ENCODE results near the gene MANSC1. TPM values are rescaled to one million over a fixed set of nuclear protein-coding genes. Genes with fewer than 3 reads are reported as not detected.

Gene MANSC1
- polyA plus RNA-seq, 2 donors: 13.7 to 26.5 TPM

- no peaks in the 10 kb centered on the region for H3K9me3 ChIP-seq (ENCODE audit: control insufficient read depth in 2 of 2, insufficient read depth in 1 of 2, low read depth in 1 of 2, low read length in 1 of 2)
- H3K36me3 ChIP-seq (ENCODE audit: control insufficient read depth in 2 of 2, insufficient read depth in 2 of 2, low read length in 1 of 2): no peaks in the 10 kb centered on the region
- H3K27ac ChIP-seq (ENCODE audit: low read depth in 2 of 2, low read length in 1 of 2): no peak overlapping the region
- peaks cover 0 to 3% of the 10 kb centered on the region in 2 donors for H3K4me1 ChIP-seq (ENCODE audit: control insufficient read depth in 2 of 2, insufficient read depth in 2 of 2, low read length in 1 of 2)
- H3K4me3 ChIP-seq (ENCODE audit: low read depth in 1 of 2, low read length in 2 of 2): no peak overlapping the region
- H3K27me3 ChIP-seq (ENCODE audit: control insufficient read depth in 1 of 2, insufficient read depth in 2 of 2, low read length in 2 of 2): no peaks in the 10 kb centered on the region
- WGBS, 2 donors: 59 to 72% methylated on average over 4 of the region's 4 CpGs
Measured at GRCh38 chr12:12278899-12279298, 71.1 kb downstream of the MANSC1 start.

Other genes starting within 250 kb of the MANSC1 start
- gene LRP6, start 83.2 kb downstream of the MANSC1 start, polyA plus RNA-seq: 1 to 10 TPM; 2.5 TPM
- 10 to 100 TPM in 1 of 2 donors, 1 to 10 TPM in 1; 2.6 to 11.1 TPM for gene BORCS5, start 6.8 kb upstream of the MANSC1 start, polyA plus RNA-seq
- gene DUSP16, start 212.6 kb upstream of the MANSC1 start, polyA plus RNA-seq: 1 to 10 TPM; 6.3 to 9.2 TPM

All from esophagus (tissue), 2 donors.